Fibroblast of lung (primary cell): ENCODE results near the gene ACTL9. TPM values are rescaled to one million over a fixed set of nuclear protein-coding genes. Genes with fewer than 3 reads are reported as not detected.

Experiments used
- DNase-seq, 2 donors: peaks; one replicate each; pipeline versions ENCODE4 v3.0.0 to v3.0.0-alpha.2; 2010; ENCODE audit warnings: low read depth in 2 of 2
- H2AFZ ChIP-seq: 2 replicates; pipeline ENCODE4 v1.5.1; 2012; ENCODE audit warnings: low read length, control low read depth, inconsistent platforms
- H3K27ac ChIP-seq: 2 replicates; pipeline ENCODE4 v1.5.1; 2011; ENCODE audit warnings: low read length, control low read depth; ENCODE audit not compliant: insufficient read depth
- H3K27me3 ChIP-seq: 2 replicates; pipeline ENCODE4 v1.5.1; 2011; ENCODE audit warnings: mild to moderate bottlenecking, low read length; ENCODE audit not compliant: control insufficient read depth, insufficient read depth
- H3K36me3 ChIP-seq: 2 replicates; pipeline ENCODE4 v1.5.1; 2011; ENCODE audit warnings: low read length; ENCODE audit not compliant: control insufficient read depth, insufficient read depth
- H3K4me1 ChIP-seq: 2 replicates; pipeline ENCODE4 v1.5.1; 2011; ENCODE audit warnings: low read length; ENCODE audit not compliant: control insufficient read depth, insufficient read depth; ENCODE audit errors: extremely low read depth
- H3K4me2 ChIP-seq: 2 replicates; pipeline ENCODE4 v1.5.1; 2011; ENCODE audit warnings: low read length, control low read depth; ENCODE audit not compliant: insufficient read depth; ENCODE audit errors: extremely low read depth
- H3K4me3 ChIP-seq, 4 experiments: fragments of 200-600 bp in 1 of 4; sonication (generic) in 1 of 4; replicated peaks in 1 of 4; 2 replicates each; pipeline ENCODE4 v1.5.1; 2011 to 2016; ENCODE audit warnings: low read length in 4 of 4, low read depth in 3 of 4, mild to moderate bottlenecking in 3 of 4, control low read depth in 2 of 4, inconsistent platforms in 1 of 4, mixed read lengths in 1 of 4; ENCODE audit not compliant: insufficient read depth in 1 of 4; ENCODE audit errors: control extremely low read depth in 1 of 4
- H3K79me2 ChIP-seq: 2 replicates; pipeline ENCODE4 v1.5.1; 2012; ENCODE audit warnings: mild to moderate bottlenecking, low read length, inconsistent platforms; ENCODE audit not compliant: control insufficient read depth, insufficient read depth
- H3K9ac ChIP-seq: 2 replicates; pipeline ENCODE4 v1.5.1; 2011; ENCODE audit warnings: mild to moderate bottlenecking, low read length, control low read depth; ENCODE audit not compliant: insufficient read depth
- H3K9me3 ChIP-seq: 2 replicates; pipeline ENCODE4 v1.5.1; 2012; ENCODE audit warnings: low read depth, low read length; ENCODE audit not compliant: control insufficient read depth, insufficient read depth
- H4K20me1 ChIP-seq: 2 replicates; pipeline ENCODE4 v1.5.1; 2011; ENCODE audit warnings: low read length; ENCODE audit not compliant: control insufficient read depth, insufficient read depth; ENCODE audit errors: extremely low read depth
- CTCF ChIP-seq, 2 donors: IDR thresholded peaks in 1 of 2; conservative IDR thresholded peaks in 1 of 2; 1 replicate in 1 of 2; 2 replicates in 1 of 2; pipeline ENCODE4 v1.5.1; 2011 to 2012; ENCODE audit warnings: low read length in 2 of 2, control low read depth in 1 of 2, inconsistent platforms in 1 of 2, low read depth in 1 of 2, mild to moderate bottlenecking in 1 of 2
- EZH2 ChIP-seq: IDR thresholded peaks from 2 replicates; pipeline ENCODE4 v1.5.1; 2012; ENCODE audit warnings: low read length, control low read depth, mild to moderate bottlenecking; ENCODE audit errors: missing control alignments
- polyA plus RNA-seq, 2 donors: library from polyadenylated mRNA; depleted of rRNA in 1 of 2; stranded (reverse) in 1 of 2; unstranded in 1 of 2; fragments of >200 nt; gene quantifications; 2 replicates each; pipeline ENCODE4 v1.2.1, GENCODE V29; 2011 to 2012; ENCODE audit warnings: missing spikeins in 1 of 2
- total RNA-seq: library from RNA; depleted of rRNA; stranded (reverse); fragments of >200 nt; gene quantifications from 2 replicates; pipeline ENCODE4 v1.2.1, GENCODE V29; 2014

Gene ACTL9
- total and polyA plus RNA-seq, 2 donors (not counting 1 experiment from before 2014, with no cell fraction given) = not detected

- H4K20me1 ChIP-seq = no peaks in the 10 kb centered on the region
- H3K4me2 ChIP-seq = no peak overlapping the region
- no peaks in the 10 kb centered on the region for H3K9me3 ChIP-seq
- TF ChIP-seq EZH2 = no peak
- TF ChIP-seq CTCF (conservative IDR thresholded peaks at IDR 0.05 in 1 of 2, IDR thresholded peaks at IDR 0.05 in 1 of 2; ENCODE audit: low read depth in 1 of 2, low read length in 2 of 2) = no peak
- no peaks in the 10 kb centered on the region for H3K79me2 ChIP-seq
- no peak overlapping the region for H3K4me3 ChIP-seq
- no peak overlapping the region for H3K9ac ChIP-seq
- no peak overlapping the region for H2AFZ ChIP-seq
- no peaks in the 10 kb centered on the region for H3K4me1 ChIP-seq
- no peak overlapping the region for H3K27ac ChIP-seq
- no peak for DNase-seq
- H3K27me3 ChIP-seq = no peaks in the 10 kb centered on the region
- H3K36me3 ChIP-seq = no peaks in the 10 kb centered on the region
These were observed 2.7 kb downstream of the ACTL9 start for GRCh38 chr19:8695911-8696310.

GRCh38 chr19:8695501-8695900, 3.1 kb downstream of the ACTL9 start:
- Histone ChIP-seq H3K9me3 (no peaks in the 10 kb centered on the region), H3K27me3 (no peaks in the 10 kb centered on the region), H3K4me3 (no peak overlapping the region), H4K20me1 (no peaks in the 10 kb centered on the region), H3K36me3 (no peaks in the 10 kb centered on the region), H2AFZ (no peak overlapping the region), H3K79me2 (no peaks in the 10 kb centered on the region), H3K4me2 (no peak overlapping the region), H3K9ac (no peak overlapping the region), H3K4me1 (no peaks in the 10 kb centered on the region), H3K27ac (no peak overlapping the region)
- TF ChIP-seq EZH2 (no peak), CTCF (conservative IDR thresholded peaks at IDR 0.05 in 1 of 2, IDR thresholded peaks at IDR 0.05 in 1 of 2; ENCODE audit: low read depth in 1 of 2, low read length in 2 of 2) (no peak)
- DNase-seq = no peak

- Histone ChIP-seq H4K20me1 (no peaks in the 10 kb centered on the region), H3K79me2 (no peaks in the 10 kb centered on the region), H3K9ac (no peak overlapping the region), H3K4me2 (no peak overlapping the region), H3K27ac (no peak overlapping the region), H3K27me3 (no peaks in the 10 kb centered on the region), H2AFZ (no peak overlapping the region), H3K4me3 (no peak overlapping the region), H3K9me3 (no peaks in the 10 kb centered on the region), H3K4me1 (no peaks in the 10 kb centered on the region), H3K36me3 (no peaks in the 10 kb centered on the region)
- no peak for DNase-seq
- TF ChIP-seq EZH2 (no peak), CTCF (conservative IDR thresholded peaks at IDR 0.05 in 1 of 2, IDR thresholded peaks at IDR 0.05 in 1 of 2; ENCODE audit: low read depth in 1 of 2, low read length in 2 of 2) (no peak)
These were observed 7.6 kb downstream of the ACTL9 start for GRCh38 chr19:8690753-8691539.
